ENCODE data around the gene TBC1D1.

DNA sequence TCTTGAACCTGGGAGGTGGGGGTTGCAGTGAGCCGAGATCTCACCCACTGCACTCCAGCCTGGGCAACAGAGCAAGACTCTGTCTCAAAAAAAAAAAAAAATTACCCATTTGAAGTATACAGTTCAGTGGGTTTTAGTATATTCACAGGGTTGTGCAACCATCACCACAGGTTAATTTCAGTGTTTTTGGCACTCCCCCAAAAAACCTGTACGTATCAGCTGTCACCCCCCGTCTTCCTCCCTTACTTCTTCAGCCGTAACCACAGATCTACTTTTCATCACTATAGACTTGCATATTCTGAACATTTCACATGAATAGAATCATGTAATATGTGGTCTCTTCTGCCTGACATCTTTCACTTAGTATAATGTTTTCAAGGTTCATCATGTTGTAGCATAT lies 57.7 kb downstream of the TBC1D1 start:
- TF ChIP-seq, protein P1, sequence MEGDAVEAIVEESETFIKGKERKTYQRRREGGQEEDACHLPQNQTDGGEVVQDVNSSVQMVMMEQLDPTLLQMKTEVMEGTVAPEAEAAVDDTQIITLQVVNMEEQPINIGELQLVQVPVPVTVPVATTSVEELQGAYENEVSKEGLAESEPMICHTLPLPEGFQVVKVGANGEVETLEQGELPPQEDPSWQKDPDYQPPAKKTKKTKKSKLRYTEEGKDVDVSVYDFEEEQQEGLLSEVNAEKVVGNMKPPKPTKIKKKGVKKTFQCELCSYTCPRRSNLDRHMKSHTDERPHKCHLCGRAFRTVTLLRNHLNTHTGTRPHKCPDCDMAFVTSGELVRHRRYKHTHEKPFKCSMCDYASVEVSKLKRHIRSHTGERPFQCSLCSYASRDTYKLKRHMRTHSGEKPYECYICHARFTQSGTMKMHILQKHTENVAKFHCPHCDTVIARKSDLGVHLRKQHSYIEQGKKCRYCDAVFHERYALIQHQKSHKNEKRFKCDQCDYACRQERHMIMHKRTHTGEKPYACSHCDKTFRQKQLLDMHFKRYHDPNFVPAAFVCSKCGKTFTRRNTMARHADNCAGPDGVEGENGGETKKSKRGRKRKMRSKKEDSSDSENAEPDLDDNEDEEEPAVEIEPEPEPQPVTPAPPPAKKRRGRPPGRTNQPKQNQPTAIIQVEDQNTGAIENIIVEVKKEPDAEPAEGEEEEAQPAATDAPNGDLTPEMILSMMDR (conservative IDR thresholded peaks at IDR 0.05): no peak
- no peak for TF ChIP-seq ZFX (IDR thresholded peaks at IDR 0.05)
